HFF-Myc (cell line): ENCODE measurements around the gene JARID2.
"Not testable (repeated sequence)": the region's sequence is repeated elsewhere in the genome, so short reads cannot be mapped to it uniquely, and the experiment has no call there.

Experiments
- DNase-seq: peaks from one replicate; pipeline ENCODE4 v3.0.0-alpha.2; 2011; ENCODE audit warnings: low read depth; ENCODE audit errors: extremely low read depth
- H3K4me3 ChIP-seq: replicated peaks from 2 replicates; pipeline ENCODE4 v1.5.1; 2011; ENCODE audit warnings: low read depth, mild to moderate bottlenecking, control low read depth, low read length
- CTCF ChIP-seq: IDR thresholded peaks from 2 replicates; pipeline ENCODE4 v1.5.1; 2012; ENCODE audit warnings: mild to moderate bottlenecking, low read depth, low read length, control low read depth; ENCODE audit errors: missing control alignments

JARID2 gene

GRCh38 chr6:15296735-15297134, 50.9 kb downstream of the JARID2 start:
- no peak for DNase-seq
- no peak overlapping the region for H3K4me3 ChIP-seq
- TF ChIP-seq CTCF: no peak

DNA sequence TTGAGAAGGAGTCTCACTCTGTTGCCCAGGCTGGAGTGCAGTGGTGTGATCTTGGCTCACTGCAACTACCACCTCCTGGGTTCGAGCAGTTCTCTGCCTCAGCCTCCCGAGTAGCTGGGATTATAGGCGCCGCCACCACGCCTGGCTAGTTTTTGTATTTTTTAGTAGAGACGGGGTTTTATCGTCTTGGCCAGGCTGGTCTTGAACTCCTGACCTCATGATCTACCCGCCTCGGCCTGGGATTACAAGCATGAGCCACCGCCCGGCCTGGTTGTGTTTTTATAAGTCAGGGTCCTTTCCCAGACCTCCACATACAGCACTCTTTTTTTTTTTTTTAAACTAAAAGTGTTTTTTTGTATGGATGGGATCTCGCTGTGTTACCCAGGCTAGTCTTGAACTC, 51.3 kb downstream of the JARID2 start:
- not testable (repeated sequence) for H3K4me3 ChIP-seq, DNase-seq

DNA sequence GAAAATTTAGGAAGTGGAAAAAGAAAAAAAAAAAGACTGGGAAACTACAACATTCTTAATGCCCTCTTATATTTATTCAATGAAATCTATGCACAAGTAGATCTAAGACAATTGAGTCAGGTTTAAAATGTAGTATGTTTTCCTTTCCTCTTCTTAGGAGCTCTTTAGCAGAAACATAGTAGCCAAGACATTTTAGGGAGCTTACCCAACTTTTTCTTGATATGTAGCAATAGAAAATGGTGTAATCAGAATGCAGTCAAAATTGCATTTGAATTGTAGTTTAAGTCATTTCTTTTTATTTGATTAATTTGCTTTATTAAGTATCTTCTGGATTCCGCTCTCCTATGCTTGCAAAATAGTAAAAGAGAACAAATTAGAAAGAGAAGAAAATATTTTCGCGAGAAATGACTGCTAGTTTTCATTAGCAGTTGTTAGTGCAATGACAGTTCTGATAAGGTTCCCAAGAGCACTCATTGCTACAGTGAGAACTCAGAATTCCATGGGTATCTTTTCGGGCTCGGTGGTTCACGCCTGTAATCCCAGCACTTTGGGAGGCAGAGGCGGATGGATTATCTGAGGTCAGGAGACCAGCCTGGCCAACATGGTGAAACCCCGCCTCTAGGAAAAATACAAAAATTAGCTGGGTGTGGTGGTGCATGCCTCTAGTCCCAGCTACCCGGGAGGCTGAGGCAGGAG, 52.2 kb downstream of the JARID2 start:
- no peak for DNase-seq
- no peak for TF ChIP-seq CTCF
- no peak overlapping the region for H3K4me3 ChIP-seq

- no peak for TF ChIP-seq CTCF
- DNase-seq: no peak
- no peak overlapping the region for H3K4me3 ChIP-seq
Observed at GRCh38 chr6:15299430-15300131, 53.7 kb downstream of the JARID2 start.

- H3K4me3 ChIP-seq: no peak overlapping the region
- TF ChIP-seq CTCF: no peak
- DNase-seq: no peak
Observed at GRCh38 chr6:15301179-15302006, 55.5 kb downstream of the JARID2 start.

DNA sequence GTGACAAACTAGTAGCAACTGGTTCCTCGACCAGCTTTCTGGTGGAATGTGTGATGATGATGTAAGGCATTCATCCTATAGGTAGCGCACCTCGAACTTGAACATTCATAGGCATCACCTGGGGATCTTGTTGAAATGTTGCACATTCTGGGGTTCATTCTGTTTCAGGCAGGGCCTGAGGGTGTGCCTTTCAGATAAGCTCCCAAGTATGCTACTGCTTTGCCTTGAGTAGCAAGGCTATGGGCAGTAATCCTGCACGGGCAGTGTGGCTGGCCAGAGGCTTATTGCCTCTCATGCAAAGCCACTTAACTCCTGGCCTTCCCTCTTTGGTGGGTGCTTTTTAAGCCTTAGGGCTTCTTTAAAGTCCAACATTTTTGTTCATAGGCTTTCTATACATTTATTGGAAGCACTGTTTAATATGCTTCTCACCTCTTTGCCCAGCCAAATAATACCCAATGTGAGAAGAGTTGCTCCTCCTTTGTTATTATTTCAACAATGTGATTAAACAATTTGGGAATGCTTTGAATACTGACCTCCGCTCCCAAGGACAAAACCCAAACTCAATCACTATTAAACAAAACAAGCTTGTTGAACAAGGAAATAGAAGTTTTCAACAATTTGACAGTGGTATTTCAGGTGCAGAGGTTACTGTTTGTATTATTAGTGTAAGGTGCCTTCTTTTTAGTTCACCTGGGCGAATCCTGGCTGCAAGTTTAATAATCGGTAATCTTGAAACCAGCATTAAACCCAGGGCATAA, 57.5 kb downstream of the JARID2 start:
- no peak for TF ChIP-seq CTCF
- no peak overlapping the region for H3K4me3 ChIP-seq
- DNase-seq: no peak
